ENCODE measurements around the gene GFM1. TPM values are rescaled to one million over a fixed set of nuclear protein-coding genes. Genes with fewer than 3 reads are reported as not detected.

Gene GFM1
- total RNA-seq, 3 donors from 2014 or later (not counting 1 experiment from before 2014, with no cell fraction given): 38.4 to 55.5 (median 50.4) TPM

DNA sequence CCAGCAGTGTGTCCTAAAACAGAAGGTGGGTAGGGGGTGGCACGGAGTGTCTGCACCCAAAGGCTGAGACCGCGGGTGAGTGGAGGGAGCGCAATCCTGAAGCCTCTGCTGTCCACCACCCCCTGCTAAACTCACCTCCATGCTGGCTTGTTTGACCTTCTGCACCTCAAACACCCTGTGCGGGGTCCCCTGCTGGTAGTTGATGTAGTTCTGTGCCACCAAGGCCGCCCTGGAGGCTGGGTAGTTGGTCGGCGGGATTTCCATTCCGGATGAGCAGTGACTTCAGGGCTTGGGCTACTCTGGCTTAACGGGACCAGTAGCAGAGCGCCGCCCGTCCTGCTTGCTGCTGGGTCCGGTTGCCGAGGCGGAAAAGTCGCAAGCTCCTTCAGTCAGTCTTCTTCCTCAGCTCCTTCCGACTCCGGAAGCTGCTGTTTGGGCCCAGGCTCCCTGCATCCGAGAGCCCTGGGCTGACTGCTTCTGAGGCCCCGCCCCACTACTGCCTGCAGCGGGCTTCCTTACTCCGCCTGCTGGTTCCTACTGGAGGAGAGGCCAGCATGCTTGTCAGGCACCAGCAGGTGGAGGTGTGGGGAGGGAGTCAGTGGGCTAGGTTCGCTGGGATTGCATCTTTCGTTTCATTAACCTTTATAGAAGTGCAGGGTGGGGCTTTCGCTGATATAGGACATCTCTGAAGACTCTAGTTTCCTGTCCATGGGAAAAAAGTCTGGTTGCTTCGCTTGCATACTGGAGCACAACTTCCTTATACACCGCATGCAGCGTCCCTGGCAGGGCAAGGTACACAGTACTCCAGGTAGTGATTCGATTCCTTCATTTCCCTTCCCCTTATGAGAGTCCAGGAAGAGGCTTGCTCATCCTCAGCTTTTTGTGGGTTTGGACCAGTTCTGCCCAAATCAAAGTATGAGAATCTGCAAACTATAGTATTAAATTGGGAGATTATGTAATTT lies 28.2 kb downstream of the GFM1 start, which contains the start of gene LXN:
Gene LXN (minus strand): TSS at position 434 of the 962 bp plus-strand sequence. CDS start 170 bp downstream, at position 264.
- intact Hi-C loops (cut with micrococcal nuclease): no loop called here
- Histone ChIP-seq H3K4me3 (ENCODE audit: low read length) (peak within 1 kb of the TSS; percentile 55), H3K27me3 (ENCODE audit: control insufficient read depth, insufficient read depth, low read length) (no peaks in the 10 kb centered on the region), H3K4me1 (ENCODE audit: control insufficient read depth, insufficient read depth, low read length) (peaks cover 12% of the 10 kb centered on the region), H3K9me3 (ENCODE audit: control insufficient read depth, insufficient read depth, low read length) (no peaks in the 10 kb centered on the region), H3K36me3 (ENCODE audit: control insufficient read depth, insufficient read depth, low read length) (peaks cover 23% of the 10 kb centered on the region), H3K27ac (ENCODE audit: low read length) (peak within 1 kb of the TSS; percentile 60)
- no peaks in the 10 kb centered on the region for H3K9me3 Mint-ChIP-seq
- H3K4me1 Mint-ChIP-seq: peaks cover 21 to 23% of the 10 kb centered on the region in 2 donors
- H3K36me3 Mint-ChIP-seq: peaks cover 9% of the 10 kb centered on the region
- H3K4me3 Mint-ChIP-seq: peak within 1 kb of the TSS; percentile 84
- H3K27me3 Mint-ChIP-seq (ENCODE audit: low read depth in 2 of 2): no peaks in the 10 kb centered on the region
- ATAC-seq: peak; percentile 91 to 93 (median 93)
- TF ChIP-seq, protein P1, sequence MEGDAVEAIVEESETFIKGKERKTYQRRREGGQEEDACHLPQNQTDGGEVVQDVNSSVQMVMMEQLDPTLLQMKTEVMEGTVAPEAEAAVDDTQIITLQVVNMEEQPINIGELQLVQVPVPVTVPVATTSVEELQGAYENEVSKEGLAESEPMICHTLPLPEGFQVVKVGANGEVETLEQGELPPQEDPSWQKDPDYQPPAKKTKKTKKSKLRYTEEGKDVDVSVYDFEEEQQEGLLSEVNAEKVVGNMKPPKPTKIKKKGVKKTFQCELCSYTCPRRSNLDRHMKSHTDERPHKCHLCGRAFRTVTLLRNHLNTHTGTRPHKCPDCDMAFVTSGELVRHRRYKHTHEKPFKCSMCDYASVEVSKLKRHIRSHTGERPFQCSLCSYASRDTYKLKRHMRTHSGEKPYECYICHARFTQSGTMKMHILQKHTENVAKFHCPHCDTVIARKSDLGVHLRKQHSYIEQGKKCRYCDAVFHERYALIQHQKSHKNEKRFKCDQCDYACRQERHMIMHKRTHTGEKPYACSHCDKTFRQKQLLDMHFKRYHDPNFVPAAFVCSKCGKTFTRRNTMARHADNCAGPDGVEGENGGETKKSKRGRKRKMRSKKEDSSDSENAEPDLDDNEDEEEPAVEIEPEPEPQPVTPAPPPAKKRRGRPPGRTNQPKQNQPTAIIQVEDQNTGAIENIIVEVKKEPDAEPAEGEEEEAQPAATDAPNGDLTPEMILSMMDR (IDR thresholded peaks at IDR 0.05): no peak
- 6% methylated on average over 30 of the region's 30 CpGs for WGBS (ENCODE audit: insufficient coverage)
- peak within 1 kb of the TSS; percentile 77 to 94 for H3K27ac Mint-ChIP-seq
- peak; percentile 40 to 88 for DNase-seq

DNA sequence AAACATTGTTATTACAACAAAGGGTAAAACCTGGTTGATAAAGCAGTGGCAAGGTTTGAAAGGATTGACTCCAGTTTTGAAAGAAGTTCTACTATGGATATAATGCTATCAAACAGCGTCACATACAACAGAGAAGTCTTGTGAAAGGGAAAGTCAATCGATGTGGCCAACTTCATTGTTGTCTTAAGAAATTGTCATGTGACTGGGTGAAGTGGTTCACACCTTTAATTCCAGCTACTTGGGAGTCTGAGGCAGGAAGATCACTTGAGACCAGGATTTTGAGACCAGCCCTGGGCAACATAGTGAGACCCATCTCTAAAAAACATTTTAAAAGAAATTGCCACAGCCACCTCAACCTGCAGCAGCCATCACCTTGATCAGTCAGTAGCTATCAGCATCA lies 34.4 kb downstream of the GFM1 start:
- WGBS (ENCODE audit: insufficient coverage): 92% methylated on average over 2 of the region's 2 CpGs
- DNase-seq: no peak
- intact Hi-C loops (cut with micrococcal nuclease): no loop called here
- H3K4me1 Mint-ChIP-seq: no peaks in the 10 kb centered on the region
- H3K27ac Mint-ChIP-seq: no peak overlapping the region
- ATAC-seq: no peak
- no peaks in the 10 kb centered on the region for H3K9me3 Mint-ChIP-seq
- Histone ChIP-seq H3K4me1 (ENCODE audit: control insufficient read depth, insufficient read depth, low read length) (no peaks in the 10 kb centered on the region), H3K4me3 (ENCODE audit: low read length) (no peak overlapping the region), H3K27ac (ENCODE audit: low read length) (no peak overlapping the region), H3K9me3 (ENCODE audit: control insufficient read depth, insufficient read depth, low read length) (no peaks in the 10 kb centered on the region), H3K27me3 (ENCODE audit: control insufficient read depth, insufficient read depth, low read length) (no peaks in the 10 kb centered on the region), H3K36me3 (ENCODE audit: control insufficient read depth, insufficient read depth, low read length) (peaks cover 20% of the 10 kb centered on the region)
- no peak overlapping the region for H3K4me3 Mint-ChIP-seq
- H3K36me3 Mint-ChIP-seq: no peaks in the 10 kb centered on the region
- TF ChIP-seq, protein P1 (IDR thresholded peaks at IDR 0.05): no peak
- no peaks in the 10 kb centered on the region for H3K27me3 Mint-ChIP-seq (ENCODE audit: low read depth in 2 of 2)

DNA sequence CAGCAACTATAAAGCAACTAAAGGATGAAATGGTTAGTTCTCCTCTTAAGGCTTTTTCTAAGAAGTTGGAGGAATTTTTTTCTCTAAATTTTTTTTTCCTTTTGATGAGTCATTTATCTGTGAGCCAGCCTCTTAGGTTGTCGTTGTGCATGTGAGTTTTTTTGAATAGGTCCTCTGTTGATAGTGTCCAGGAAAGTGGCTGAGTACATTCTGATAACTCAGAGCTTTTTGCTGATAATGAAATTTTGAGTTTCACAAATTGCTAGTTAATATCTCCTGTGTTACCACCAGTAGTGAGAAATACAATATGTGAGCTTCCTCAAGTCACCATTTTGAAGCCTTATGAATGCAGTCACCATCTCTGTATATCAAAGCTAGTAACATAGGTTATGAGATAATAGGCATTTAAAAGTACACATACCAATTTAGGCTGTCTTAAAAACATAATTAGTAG lies 35.2 kb downstream of the GFM1 start:
- ATAC-seq (no peak), DNase-seq (no peak)
- Histone ChIP-seq H3K9me3 (ENCODE audit: control insufficient read depth, insufficient read depth, low read length) (no peaks in the 10 kb centered on the region), H3K4me1 (ENCODE audit: control insufficient read depth, insufficient read depth, low read length) (no peaks in the 10 kb centered on the region), H3K27ac (ENCODE audit: low read length) (no peak overlapping the region), H3K27me3 (ENCODE audit: control insufficient read depth, insufficient read depth, low read length) (no peaks in the 10 kb centered on the region), H3K4me3 (ENCODE audit: low read length) (no peak overlapping the region), H3K36me3 (ENCODE audit: control insufficient read depth, insufficient read depth, low read length) (peaks cover 23% of the 10 kb centered on the region)
- Mint-ChIP-seq H3K27ac (no peak overlapping the region), H3K9me3 (no peaks in the 10 kb centered on the region), H3K36me3 (no peaks in the 10 kb centered on the region), H3K4me1 (no peaks in the 10 kb centered on the region), H3K4me3 (no peak overlapping the region), H3K27me3 (ENCODE audit: low read depth in 2 of 2) (no peaks in the 10 kb centered on the region)
- WGBS (ENCODE audit: insufficient coverage): 57% methylated on average over 1 of the region's 1 CpG
- TF ChIP-seq, protein P1 (IDR thresholded peaks at IDR 0.05): no peak
- intact Hi-C loops (cut with micrococcal nuclease): no loop called here
